PC-3 (cell line): ENCODE measurements around the gene KL.

Source experiments
- CTCF ChIP-seq: fragments of 300-600 bp; sonication (generic); conservative IDR thresholded peaks from 2 replicates; pipeline ENCODE4 v1.5.1; 2017; ENCODE audit warnings: antibody characterized with exemption, low read depth, mild to moderate bottlenecking, low read length
- EZH2 ChIP-seq: fragments of 300-600 bp; sonication (generic); IDR thresholded peaks from one replicate; pipeline ENCODE4 v1.6.1; 2017; ENCODE audit warnings: antibody characterized with exemption, mild to moderate bottlenecking, low read length; ENCODE audit not compliant: unreplicated experiment

GRCh38 chr13:33058776-33059327, 42.6 kb downstream of the KL start:
- TF ChIP-seq CTCF (no peak), EZH2 (no peak)
